Fibroblast of villous mesenchyme (primary cell): Measurements from ENCODE around the gene KCNAB1. TPM values are rescaled to one million over a fixed set of nuclear protein-coding genes. Genes with fewer than 3 reads are reported as not detected.

Source experiments
- DNase-seq: peaks from one replicate; pipeline ENCODE4 v3.0.0-alpha.2; 2010; ENCODE audit warnings: low read depth
- H3K4me3 ChIP-seq: 2 replicates; pipeline ENCODE4 v1.5.1; 2011; ENCODE audit warnings: low read depth, mild to moderate bottlenecking, low read length
- CTCF ChIP-seq: IDR thresholded peaks from 2 replicates; pipeline ENCODE4 v1.5.1; 2012; ENCODE audit warnings: low read depth, mild to moderate bottlenecking, low read length; ENCODE audit not compliant: insufficient read depth
- total RNA-seq: library from RNA; depleted of rRNA; stranded (reverse); fragments of >200 nt; gene quantifications from 2 replicates; pipeline ENCODE4 v1.2.3, GENCODE V29; 2012

Gene KCNAB1
- total RNA-seq, 1 donor = not detected

GRCh38 chr3:156356537-156357363 lies 236.4 kb downstream of the KCNAB1 start:
- no peak for TF ChIP-seq CTCF
- no peak for DNase-seq
- no peak overlapping the region for H3K4me3 ChIP-seq

GRCh38 chr3:156358232-156358631 lies 237.9 kb downstream of the KCNAB1 start:
- no peak for TF ChIP-seq CTCF

GRCh38 chr3:156359368-156359767 lies 239.0 kb downstream of the KCNAB1 start:
- H3K4me3 ChIP-seq = no peak overlapping the region
- no peak for DNase-seq
- no peak for TF ChIP-seq CTCF

More at GRCh38 chr3:156358232-156358631, 237.9 kb downstream of the KCNAB1 start:
- H3K4me3 ChIP-seq = no peak overlapping the region
- no peak for DNase-seq

GRCh38 chr3:156360083-156360482 lies 239.7 kb downstream of the KCNAB1 start:
- DNase-seq = no peak
- no peak overlapping the region for H3K4me3 ChIP-seq
- no peak for TF ChIP-seq CTCF

GRCh38 chr3:156360963-156361362 lies 240.6 kb downstream of the KCNAB1 start:
- no peak for DNase-seq
- TF ChIP-seq CTCF = no peak
- H3K4me3 ChIP-seq = no peak overlapping the region

GRCh38 chr3:156366559-156366958 lies 246.2 kb downstream of the KCNAB1 start:
- no peak for TF ChIP-seq CTCF
- DNase-seq = no peak
- no peak overlapping the region for H3K4me3 ChIP-seq
